Pancreas (tissue), 10 donors: ENCODE data around the gene SEBOX. TPM values are rescaled to one million over a fixed set of nuclear protein-coding genes. Genes with fewer than 3 reads are reported as not detected.
A peak's percentile ranks its signal among the peaks of the same experiment; 100 is the strongest.

Experiments
- ATAC-seq, 4 donors: fragments of 200-7000 bp; cut with Tn5 transposase; one replicate each; pipeline versions ENCODE4 v1.8.0 to v1.9.1; 2020; ENCODE audit warnings: mild to moderate bottlenecking in 4 of 4, moderate library complexity in 4 of 4
- DNase-seq, 6 donors: peaks; one replicate each; pipeline ENCODE4 v3.0.0-alpha.2; 2020
- FAIRE-seq: peaks from 2 replicates; lab custom pipeline; 2012; peaks lifted over from hg19 to GRCh38; lab: Jason Lieb, UNC
- H3K27ac ChIP-seq, 4 donors: fragments of 200-600 bp; sonication (generic); 1 replicate in 3 of 4; 2 replicates in 1 of 4; pipeline versions ENCODE4 v1.5.0 to v1.8.0; 2020
- H3K27me3 ChIP-seq, 4 donors: fragments of 200-600 bp; one replicate each; pipeline ENCODE4 v1.8.0; 2021
- H3K36me3 ChIP-seq, 3 donors: fragments of 200-600 bp; sonication (generic) in 1 of 3; one replicate each; pipeline versions ENCODE4 v1.5.0 to v1.8.0; 2020 to 2021
- H3K4me1 ChIP-seq, 3 donors: fragments of 200-600 bp; one replicate each; pipeline ENCODE4 v1.8.0; 2021
- H3K4me3 ChIP-seq, 4 donors: fragments of 200-600 bp; sonication (generic) in 2 of 4; one replicate each; pipeline versions ENCODE4 v1.5.0 to v1.8.0; 2020 to 2021
- H3K9me3 ChIP-seq, 4 donors: fragments of 200-600 bp; one replicate each; pipeline ENCODE4 v1.8.0; 2021
- CTCF ChIP-seq, 4 donors: fragments of 200-600 bp; sonication (generic) in 3 of 4; IDR thresholded peaks; one replicate each; pipeline versions ENCODE4 v1.5.0 to v1.8.0; 2021; ENCODE audit warnings: antibody characterized with exemption in 4 of 4
- WGBS, 2 donors: extraction: QIAGEN DNeasy Blood & Tissue Kit; methylation state at CpG; one replicate each; pipeline ENCODE4 v1.1.7; 2013; 5-methylcytosine and 5-hydroxymethylcytosine counted together
- intact Hi-C, 3 donors: fragments of 100-400 bp; cut with DNase I; formaldehyde crosslinking; loops; one replicate each; pipeline versions ENCODE4 v1.11.1 to v1.14.2; 2022
- polyA plus RNA-seq, 2 donors: library from polyadenylated mRNA; stranded (reverse); fragments of 200-250 nt; gene quantifications; one replicate each; pipeline ENCODE4 v1.2.3, GENCODE V29; 2013
- total RNA-seq, 6 donors: library from RNA; stranded (reverse); fragmentation: NEBNext Ultra II Directional in 4 of 6; extraction: Animal tissue kit (Norgen Biotek cat#: 25700) in 4 of 6; gene quantifications; one replicate each; pipeline versions ENCODE4 v1.2.1 to v1.2.4, GENCODE V29; 2021 to 2023
- donor health status: healthy with polysubstance abuse.
- donor health status: DM: no; HTN: no; CAD: no; lungs with moderate emphysema.
- donor health status: DM: no; HTN: no; CAD: no.
- donor health status: control.
- donor health status: control.
- donor health status: Bipolar disorder and iron deficiency.
- donor health status: DM: yes; HTN: yes; CAD: no.
- donor health status: DM: no; HTN: no; CAD: no.
- donor health status: DM: no; HTN: no; CAD: no.
- donor health status: DM: yes; HTN: yes; CAD: no.

The SEBOX gene
- total and polyA plus RNA-seq, 8 donors: not detected

DNA sequence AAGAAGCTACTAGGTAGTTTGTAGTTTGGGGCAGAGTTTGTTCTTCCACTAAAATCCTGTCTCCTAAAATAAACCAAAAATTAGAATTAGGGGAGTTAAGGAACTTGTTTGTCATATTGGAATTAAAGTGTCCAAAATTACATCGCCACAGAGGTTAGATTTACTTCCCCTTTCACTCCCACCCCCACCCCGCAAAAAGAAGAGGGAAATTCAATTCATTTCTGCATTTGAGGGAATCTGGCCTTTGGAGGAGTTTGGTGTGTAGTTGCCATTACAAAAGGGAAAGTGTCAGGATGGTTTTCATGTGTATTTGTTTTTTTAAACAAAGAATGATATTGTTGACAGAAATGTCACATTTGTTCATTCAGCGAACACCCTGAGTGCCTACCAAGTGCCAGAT, 40.2 kb downstream of the SEBOX start:
- H3K4me1 ChIP-seq: peaks cover 25 to 55% (median 53%) of the 10 kb centered on the region in 3 donors
- H3K36me3 ChIP-seq: peaks cover 0 to 25% (median 8%) of the 10 kb centered on the region in 3 donors
- intact Hi-C loops: no loop called here
- FAIRE-seq (no peak), ATAC-seq (peak in 1 of 4 donors; percentile 6), DNase-seq (no peak)
- H3K27me3 ChIP-seq: no peaks in the 10 kb centered on the region
- TF ChIP-seq CTCF (IDR thresholded peaks at IDR 0.05): no peak
- H3K27ac ChIP-seq: peak overlapping the region; percentile 51 to 84 (median 68)
- no peaks in the 10 kb centered on the region for H3K9me3 ChIP-seq
- no peak overlapping the region for H3K4me3 ChIP-seq
- WGBS, 2 donors: 31% methylated on average over 3 of the region's 3 CpGs

- 13 to 14% methylated on average over 5 of the region's 5 CpGs for WGBS, 2 donors
- no peak overlapping the region for H3K4me3 ChIP-seq
- no peaks in the 10 kb centered on the region for H3K27me3 ChIP-seq
- FAIRE-seq (no peak), ATAC-seq (peak; percentile 49 to 63 (median 58)), DNase-seq (peak in 1 of 6 donors; percentile 40)
- peaks cover 0 to 22% (median 5%) of the 10 kb centered on the region in 3 donors for H3K36me3 ChIP-seq
- no peaks in the 10 kb centered on the region for H3K9me3 ChIP-seq
- H3K4me1 ChIP-seq: peaks cover 25 to 55% (median 53%) of the 10 kb centered on the region in 3 donors
- TF ChIP-seq CTCF (IDR thresholded peaks at IDR 0.05): no peak
- intact Hi-C loops: no loop called here
- H3K27ac ChIP-seq: peak overlapping the region in 3 of 4 donors; percentile 47 to 84 (median 79)
Observed at GRCh38 chr17:28324267-28324745, 40.7 kb downstream of the SEBOX start.

- FAIRE-seq (no peak), DNase-seq (no peak), ATAC-seq (no peak)
- Histone ChIP-seq H3K4me1 (peaks cover 14 to 35% (median 34%) of the 10 kb centered on the region in 3 donors), H3K4me3 (peak overlapping the region; percentile 43 to 80 (median 72)), H3K27me3 (no peaks in the 10 kb centered on the region), H3K27ac (peak overlapping the region in 3 of 4 donors; percentile 87 to 97 (median 97)), H3K36me3 (no peaks in the 10 kb centered on the region), H3K9me3 (no peaks in the 10 kb centered on the region)
- WGBS, 2 donors: 35 to 40% methylated on average over 8 of the region's 8 CpGs
- intact Hi-C loops: no loop called here
- no peak for TF ChIP-seq CTCF (IDR thresholded peaks at IDR 0.05)
Observed at GRCh38 chr17:28320215-28321061, 44.6 kb downstream of the SEBOX start.

GRCh38 chr17:28319598-28319935, 45.4 kb downstream of the SEBOX start:
- DNase-seq: no peak
- no peaks in the 10 kb centered on the region for H3K27me3 ChIP-seq
- TF ChIP-seq CTCF (IDR thresholded peaks at IDR 0.05): no peak
- H3K36me3 ChIP-seq: no peaks in the 10 kb centered on the region
- peaks cover 6 to 26% (median 25%) of the 10 kb centered on the region in 3 donors for H3K4me1 ChIP-seq
- WGBS, 2 donors: 5% methylated on average over 7 of the region's 7 CpGs
- FAIRE-seq: no peak
- no peaks in the 10 kb centered on the region for H3K9me3 ChIP-seq
- peak overlapping the region; percentile 84 to 97 (median 92) for H3K27ac ChIP-seq
- ATAC-seq: peak in 3 of 4 donors; percentile 0 to 17 (median 8)
- intact Hi-C loops: no loop called here
- H3K4me3 ChIP-seq: peak overlapping the region; percentile 43 to 80 (median 72)
